ENCODE data around the gene ZFP90. TPM values are rescaled to one million over a fixed set of nuclear protein-coding genes. Genes with fewer than 3 reads are reported as not detected.

The ZFP90 gene
- total RNA-seq, 2 donors from 2014 or later, result 9.1 to 20.0 TPM

GRCh38 chr16:68504066-68504465, 35.0 kb upstream of the ZFP90 start:
- no peak for TF ChIP-seq CTCF (IDR thresholded peaks at IDR 0.05)
- Histone ChIP-seq H3K36me3 (no peaks in the 10 kb centered on the region), H3K9me3 (no peaks in the 10 kb centered on the region), H3K4me1 (no peaks in the 10 kb centered on the region), H3K4me3 (no peak overlapping the region), H3K27ac (no peak overlapping the region), H3K27me3 (no peaks in the 10 kb centered on the region)
- no peak for DNase-seq (ENCODE audit: low spot score)

GRCh38 chr16:68506331-68507053, 32.6 kb upstream of the ZFP90 start:
- H3K4me3 ChIP-seq, result no peak overlapping the region
- H3K27me3 ChIP-seq, result no peaks in the 10 kb centered on the region
- no peak for TF ChIP-seq CTCF (IDR thresholded peaks at IDR 0.05)

GRCh38 chr16:68508013-68508412, 31.1 kb upstream of the ZFP90 start:
- Histone ChIP-seq H3K27ac (no peak overlapping the region), H3K4me1 (peaks cover 0 to 6% of the 10 kb centered on the region in 2 donors), H3K27me3 (no peaks in the 10 kb centered on the region), H3K9me3 (no peaks in the 10 kb centered on the region), H3K36me3 (no peaks in the 10 kb centered on the region), H3K4me3 (no peak overlapping the region)
- no peak for TF ChIP-seq CTCF (IDR thresholded peaks at IDR 0.05)
- no peak for DNase-seq (ENCODE audit: low spot score)

More at GRCh38 chr16:68506331-68507053, 32.6 kb upstream of the ZFP90 start:
- Histone ChIP-seq H3K9me3 (no peaks in the 10 kb centered on the region), H3K4me1 (peaks cover 0 to 6% of the 10 kb centered on the region in 2 donors), H3K36me3 (no peaks in the 10 kb centered on the region), H3K27ac (no peak overlapping the region)
- DNase-seq (ENCODE audit: low spot score), result no peak

- Histone ChIP-seq H3K9me3 (no peaks in the 10 kb centered on the region), H3K27ac (no peak overlapping the region), H3K4me1 (peaks cover 0 to 6% of the 10 kb centered on the region in 2 donors), H3K36me3 (no peaks in the 10 kb centered on the region), H3K27me3 (no peaks in the 10 kb centered on the region), H3K4me3 (no peak overlapping the region)
- TF ChIP-seq CTCF (IDR thresholded peaks at IDR 0.05), result no peak
- no peak for DNase-seq (ENCODE audit: low spot score)
These were observed 30.4 kb upstream of the ZFP90 start for GRCh38 chr16:68508641-68509240.

- Histone ChIP-seq H3K4me3 (no peak overlapping the region), H3K36me3 (no peaks in the 10 kb centered on the region), H3K4me1 (peaks cover 0 to 6% of the 10 kb centered on the region in 2 donors), H3K27ac (no peak overlapping the region), H3K9me3 (no peaks in the 10 kb centered on the region), H3K27me3 (no peaks in the 10 kb centered on the region)
- TF ChIP-seq CTCF (IDR thresholded peaks at IDR 0.05), result no peak
- no peak for DNase-seq (ENCODE audit: low spot score)
These were observed 29.7 kb upstream of the ZFP90 start for GRCh38 chr16:68509381-68509780.

Measured in right atrium auricular region (tissue), 2 donors.